GM12878 (cell line): ENCODE results near the gene CNTNAP2. TPM values are rescaled to one million over a fixed set of nuclear protein-coding genes. Genes with fewer than 3 reads are reported as not detected.

ENCODE experiments used
- ATAC-seq: fragments of 200-7000 bp; cut with Tn5 transposase; 3 replicates; pipeline ENCODE4 v1.9.1; 2020; ENCODE audit warnings: mild to moderate bottlenecking, moderate library complexity
- BruUV-seq: library from RNA; stranded (reverse); fragments of 400-500 nt; replicated peaks from 2 replicates; lab custom pipeline; 2021; lab: Mats Ljungman, UMichigan
- CTCF ChIA-PET: fragments of 300-600 bp; sonication (Branson Sonifier 250); formaldehyde crosslinking; extraction: SDS; loops from one replicate; lab custom pipeline; 2021; ENCODE audit warnings: inconsistent platforms; lab: Yijun Ruan, JAX
- POLR2A ChIA-PET: fragments of 350-600 bp; formaldehyde crosslinking; extraction: SDS; loops from one replicate; lab custom pipeline; 2021; ENCODE audit warnings: inconsistent platforms; lab: Charles Lee
- RAD21 ChIA-PET: fragments of 300-600 bp; sonication (Branson Sonifier 250); formaldehyde crosslinking; loops from one replicate; lab custom pipeline; 2023; ENCODE audit warnings: antibody characterized with exemption; ENCODE audit not compliant: unreplicated experiment; lab: Charles Lee
- SMC1A ChIA-PET: fragments of 300-600 bp; sonication (Branson Sonifier 250); formaldehyde crosslinking; loops from one replicate; lab custom pipeline; 2023; ENCODE audit not compliant: unreplicated experiment, uncharacterized antibody; lab: Charles Lee
- DNase-seq: peaks from one replicate; pipeline ENCODE4 v3.0.0-alpha.2; 2011; ENCODE audit warnings: low read depth, low spot score
- FAIRE-seq: peaks from 3 replicates; lab custom pipeline; 2011; peaks lifted over from hg19 to GRCh38; lab: Jason Lieb, UNC
- H2AFZ ChIP-seq: 2 replicates; pipeline ENCODE4 v1.6.0; 2011; ENCODE audit warnings: low read depth, low read length, control low read depth; ENCODE audit not compliant: control insufficient read depth
- H3K27ac ChIP-seq: 2 replicates; pipeline ENCODE4 v1.5.1; 2011; ENCODE audit warnings: control low read depth; ENCODE audit not compliant: control insufficient read depth, insufficient read depth
- H3K27me3 ChIP-seq, 2 experiments: replicated peaks in 1 of 2; 2 replicates each; pipeline versions ENCODE4 v1.6.0 to v1.6.1; 2011; ENCODE audit warnings: low read length in 1 of 2; ENCODE audit not compliant: control insufficient read depth in 2 of 2, insufficient read depth in 2 of 2
- H3K36me3 ChIP-seq, 2 experiments: 2 replicates each; pipeline ENCODE4 v1.5.1; 2011; ENCODE audit warnings: low read length in 1 of 2; ENCODE audit not compliant: control insufficient read depth in 2 of 2, insufficient read depth in 2 of 2
- H3K4me1 ChIP-seq: 2 replicates; pipeline ENCODE4 v1.6.1; 2011; ENCODE audit warnings: mild to moderate bottlenecking, low read length, moderate library complexity, mixed read lengths; ENCODE audit not compliant: control insufficient read depth, insufficient read depth
- H3K4me2 ChIP-seq: 2 replicates; pipeline ENCODE4 v1.6.0; 2011; ENCODE audit warnings: control low read depth; ENCODE audit not compliant: control insufficient read depth, insufficient read depth
- H3K4me3 ChIP-seq: fragments of 200-600 bp; sonication (generic); 2 replicates; pipeline ENCODE4 v1.5.1; 2016
- H3K79me2 ChIP-seq: 2 replicates; pipeline ENCODE4 v1.6.0; 2011; ENCODE audit warnings: low read length; ENCODE audit not compliant: control insufficient read depth, insufficient read depth
- H3K9ac ChIP-seq: 2 replicates; pipeline ENCODE4 v1.8.0; 2011; ENCODE audit warnings: low read length, control low read depth, mixed read lengths; ENCODE audit not compliant: control insufficient read depth, insufficient read depth
- H3K9me3 ChIP-seq: replicated peaks from 3 replicates; pipeline ENCODE4 v1.5.1; 2011; ENCODE audit warnings: mild to moderate bottlenecking, low read length; ENCODE audit not compliant: control insufficient read depth, insufficient read depth
- H4K20me1 ChIP-seq: 2 replicates; pipeline ENCODE4 v1.6.0; 2011; ENCODE audit not compliant: control insufficient read depth, insufficient read depth
- BACH1 ChIP-seq: fragments of 450-650 bp; IDR thresholded peaks from 2 replicates; pipeline ENCODE4 v1.6.1; 2017; ENCODE audit warnings: mild to moderate bottlenecking, borderline replicate concordance
- CHD4 ChIP-seq: fragments of 200-600 bp; sonication (generic); IDR thresholded peaks from 2 replicates; pipeline ENCODE4 v1.6.1; 2016; ENCODE audit warnings: mild to moderate bottlenecking
- CREB1 ChIP-seq: IDR thresholded peaks from 2 replicates; pipeline ENCODE4 v1.6.1; 2012; ENCODE audit warnings: low read depth, mild to moderate bottlenecking, inconsistent platforms
- HDAC2 ChIP-seq: fragments of 200-600 bp; sonication (generic); IDR thresholded peaks from 2 replicates; pipeline ENCODE4 v1.6.1; 2017
- HSF1 ChIP-seq: fragments of 150-350 bp; IDR thresholded peaks from 2 replicates; pipeline ENCODE4 v1.6.1; 2014; ENCODE audit warnings: mild to moderate bottlenecking, low read depth, low read length
- JUNB ChIP-seq: IDR thresholded peaks from 2 replicates; pipeline ENCODE4 v1.6.1; 2016; ENCODE audit warnings: antibody characterized with exemption, mild to moderate bottlenecking
- JUND ChIP-seq: IDR thresholded peaks from 2 replicates; pipeline ENCODE4 v1.6.1; 2012; ENCODE audit warnings: low read depth, mild to moderate bottlenecking, low read length, improper control_type of control experiment, moderate library complexity
- KAT2A ChIP-seq: conservative IDR thresholded peaks from 2 replicates; pipeline ENCODE4 v1.6.1; 2011; ENCODE audit warnings: low read depth, low read length; ENCODE audit not compliant: control insufficient read depth
- KDM1A ChIP-seq: fragments of 200-600 bp; sonication (generic); IDR thresholded peaks from 2 replicates; pipeline ENCODE4 v1.6.1; 2016; ENCODE audit warnings: borderline replicate concordance
- MAX ChIP-seq: IDR thresholded peaks from 2 replicates; pipeline ENCODE4 v1.6.1; 2012; ENCODE audit warnings: low read depth, low read length, improper control_type of control experiment
- MXI1 ChIP-seq: fragments of 150-350 bp; IDR thresholded peaks from 2 replicates; pipeline ENCODE4 v1.6.1; 2011; ENCODE audit warnings: low read depth, mild to moderate bottlenecking, inconsistent platforms, low read length, improper control_type of control experiment
- MYB ChIP-seq: fragments of 150-350 bp; IDR thresholded peaks from 2 replicates; pipeline ENCODE4 v1.6.1; 2014; ENCODE audit warnings: mild to moderate bottlenecking, low read depth, low read length, borderline replicate concordance
- NFIC ChIP-seq: IDR thresholded peaks from 2 replicates; pipeline ENCODE4 v1.6.1; 2012; ENCODE audit warnings: low read depth, mild to moderate bottlenecking, inconsistent platforms, low read length, moderate library complexity
- NRF1 ChIP-seq: conservative IDR thresholded peaks from 2 replicates; pipeline ENCODE4 v1.6.1; 2011; ENCODE audit warnings: mild to moderate bottlenecking, low read depth, low read length, improper control_type of control experiment
- RAD51 ChIP-seq: fragments of 450-650 bp; IDR thresholded peaks from 2 replicates; pipeline ENCODE4 v1.6.1; 2016; ENCODE audit warnings: moderate library complexity, mild to moderate bottlenecking, inconsistent platforms
- SREBF2 ChIP-seq: IDR thresholded peaks from 2 replicates; pipeline ENCODE4 v1.6.1; 2012; ENCODE audit warnings: mild to moderate bottlenecking, low read length
- TARDBP ChIP-seq: IDR thresholded peaks from 2 replicates; pipeline ENCODE4 v1.6.1; 2016; ENCODE audit warnings: borderline replicate concordance
- ZNF217 ChIP-seq: fragments of 450-650 bp; IDR thresholded peaks from 2 replicates; pipeline ENCODE4 v1.6.1; 2017; ENCODE audit warnings: antibody characterized with exemption, mild to moderate bottlenecking
- ZNF274 ChIP-seq: IDR thresholded peaks from one replicate; pipeline ENCODE4 v1.8.0; 2011; ENCODE audit not compliant: insufficient read length, insufficient read depth
- ZZZ3 ChIP-seq: IDR thresholded peaks from 2 replicates; pipeline ENCODE4 v1.6.1; 2011; ENCODE audit warnings: low read depth; ENCODE audit not compliant: control insufficient read depth, insufficient read length
- WGBS: methylation state at CpG from one replicate; pipeline ENCODE4 v1.1.6; 2016; ENCODE audit warnings: low lambda C conversion rate; ENCODE audit not compliant: insufficient replicate concordance, insufficient coverage; ENCODE audit errors: missing lambda C conversion rate; 5-methylcytosine and 5-hydroxymethylcytosine counted together
- in situ Hi-C: fragments of 300-500 bp; cut with MboI; formaldehyde crosslinking; loops from 9 replicates; pipeline ENCODE4 v1.14.3; 2018; ENCODE audit warnings: mixed read lengths
- intact Hi-C: fragments of 100-400 bp; cut with micrococcal nuclease; formaldehyde crosslinking; loops from one replicate; pipeline ENCODE4 v1.14.2; 2022; ENCODE audit not compliant: unreplicated experiment
- polyA plus RNA-seq, 11 experiments: library from polyadenylated mRNA; depleted of rRNA in 4 of 11; unstranded in 6 of 11; stranded (reverse) in 5 of 11; fragments of >200 nt; fragmentation: Nextera tagmentation in 4 of 11; fragmentation: Illumina TruSeq in 1 of 11; extraction: Ambion mirVana in 4 of 11; extraction: Trizol in 1 of 11; gene quantifications; 1 replicate in 1 of 11; 2 replicates in 10 of 11; pipeline versions ENCODE4 v1.2.1 to v1.2.3, GENCODE V29; 2011 to 2016; ENCODE audit warnings: inconsistent platforms in 2 of 11, missing spikeins in 2 of 11, low read depth in 1 of 11
- total RNA-seq, 4 experiments: library from RNA; depleted of rRNA in 3 of 4; stranded (reverse); fragments of >200 nt in 3 of 4; fragmentation: Illumina TruSeq in 1 of 4; extraction: Trizol in 1 of 4; gene quantifications; 2 replicates each; pipeline versions ENCODE4 v1.2.1 to v1.2.3, GENCODE V29; 2013 to 2021

Gene CNTNAP2
- total and polyA plus RNA-seq, 10 of the 15 experiments (the other 5 are each of a cell fraction or from before 2014, with no cell fraction given), result 0.03 to 0.08 (median 0.03) TPM; not detected in 7

- WGBS, result 0% methylated on average over 2 of the region's 2 CpGs
- Histone ChIP-seq H3K36me3 (no peaks in the 10 kb centered on the region), H3K4me2 (no peak overlapping the region), H3K4me3 (no peak overlapping the region), H3K9me3 (no peaks in the 10 kb centered on the region), H3K27me3 (no peaks in the 10 kb centered on the region), H3K9ac (no peak overlapping the region), H3K79me2 (no peaks in the 10 kb centered on the region), H4K20me1 (no peaks in the 10 kb centered on the region), H2AFZ (no peak overlapping the region), H3K4me1 (no peaks in the 10 kb centered on the region), H3K27ac (no peak overlapping the region)
- DNase-seq, result no peak
- no peak for ATAC-seq
- RAD21 ChIA-PET, result no interaction called here
- CTCF ChIA-PET, result no interaction called here
- intact Hi-C loops, result no loop called here
- no peak for FAIRE-seq
- no TSS peak for BruUV-seq
- in situ Hi-C loops, result no loop called here
- TF ChIP-seq KAT2A (no peak), KDM1A (no peak), JUNB (no peak), NFIC (no peak), JUND (no peak), HSF1 (no peak), MXI1 (no peak), CREB1 (no peak), ZNF274 (no peak), RAD51 (no peak), MYB (no peak), TARDBP (no peak), BACH1 (no peak), HDAC2 (no peak), SREBF2 (no peak), NRF1 (no peak), ZZZ3 (no peak), CHD4 (no peak), MAX (no peak), ZNF217 (no peak)
- SMC1A ChIA-PET, result no interaction called here
- POLR2A ChIA-PET, result no interaction called here
These were observed 639.0 kb downstream of the CNTNAP2 start for GRCh38 chr7:146755585-146755984.
